ENCODE data around the gene FASTKD1.
A peak's percentile ranks its signal among the peaks of the same experiment; 100 is the strongest.
"Not testable (repeated sequence)": the region's sequence is repeated elsewhere in the genome, so short reads cannot be mapped to it uniquely, and the experiment has no call there.

The FASTKD1 gene

GRCh38 chr2:169528271-169528701 is 45.4 kb downstream of the FASTKD1 start:
- peak; percentile 86 for TF ChIP-seq CTCF (IDR thresholded peaks at IDR 0.05; ENCODE audit: low read depth, low read length)
- H3K4me3 ChIP-seq (ENCODE audit: low read depth, low read length), result no peak overlapping the region

- H3K4me3 ChIP-seq (ENCODE audit: low read depth, low read length), result no peak overlapping the region
- TF ChIP-seq CTCF (IDR thresholded peaks at IDR 0.05; ENCODE audit: low read depth, low read length), result no peak
Observed at GRCh38 chr2:169526451-169526850, 47.2 kb downstream of the FASTKD1 start.

- TF ChIP-seq CTCF (IDR thresholded peaks at IDR 0.05; ENCODE audit: low read depth, low read length), result no peak
Observed at GRCh38 chr2:169525434-169525833, 48.2 kb downstream of the FASTKD1 start.

GRCh38 chr2:169523681-169524080 is 50.0 kb downstream of the FASTKD1 start:
- TF ChIP-seq CTCF (IDR thresholded peaks at IDR 0.05; ENCODE audit: low read depth, low read length), result no peak
- H3K4me3 ChIP-seq (ENCODE audit: low read depth, low read length), result no peak overlapping the region

More at GRCh38 chr2:169525434-169525833, 48.2 kb downstream of the FASTKD1 start:
- H3K4me3 ChIP-seq (ENCODE audit: low read depth, low read length), result no peak overlapping the region

GRCh38 chr2:169520896-169521295 is 52.8 kb downstream of the FASTKD1 start:
- no peak overlapping the region for H3K4me3 ChIP-seq (ENCODE audit: low read depth, low read length)
- no peak for TF ChIP-seq CTCF (IDR thresholded peaks at IDR 0.05; ENCODE audit: low read depth, low read length)

GRCh38 chr2:169516488-169516995 is 57.1 kb downstream of the FASTKD1 start:
- not testable (repeated sequence) for H3K4me3 ChIP-seq (ENCODE audit: low read depth, low read length)

- not testable (repeated sequence) for H3K4me3 ChIP-seq (ENCODE audit: low read depth, low read length)
Observed at GRCh38 chr2:169514758-169515157, 58.9 kb downstream of the FASTKD1 start.

- no peak overlapping the region for H3K4me3 ChIP-seq (ENCODE audit: low read depth, low read length)
Observed at GRCh38 chr2:169513926-169514325, 59.7 kb downstream of the FASTKD1 start.

More at GRCh38 chr2:169513926-169514325, 59.7 kb downstream of the FASTKD1 start:
- no peak for TF ChIP-seq CTCF (IDR thresholded peaks at IDR 0.05; ENCODE audit: low read depth, low read length)

Measured in WI38 (cell line).